Neural cell (in vitro differentiated cells): ENCODE measurements around the gene ZSCAN5A.

Source experiments
- CTCF ChIP-seq: fragments of 450-650 bp; IDR thresholded peaks from 2 replicates; pipeline ENCODE4 v1.5.1; 2014; ENCODE audit warnings: antibody characterized with exemption, mild to moderate bottlenecking, moderate library complexity; ENCODE audit not compliant: poor library complexity, severe bottlenecking
- EP300 ChIP-seq: fragments of 450-650 bp; conservative IDR thresholded peaks from 2 replicates; pipeline ENCODE4 v1.6.1; 2014; ENCODE audit warnings: antibody characterized with exemption, mild to moderate bottlenecking, moderate library complexity; ENCODE audit not compliant: poor library complexity, severe bottlenecking
- EZH2 ChIP-seq: fragments of 200-600, 300-800 bp; shearing (Covaris generic), sonication (generic); IDR thresholded peaks from 2 replicates; pipeline ENCODE4 v1.6.1; 2014; ENCODE audit warnings: antibody characterized with exemption, low read length, borderline replicate concordance, mild to moderate bottlenecking; ENCODE audit not compliant: insufficient read depth, poor library complexity, severe bottlenecking
- MXI1 ChIP-seq: fragments of 450-650 bp; conservative IDR thresholded peaks from 2 replicates; pipeline ENCODE4 v1.6.1; 2014; ENCODE audit warnings: antibody characterized with exemption, mild to moderate bottlenecking; ENCODE audit not compliant: poor library complexity, severe bottlenecking
- POLR2AphosphoS5 ChIP-seq: IDR thresholded peaks from 2 replicates; pipeline ENCODE4 v1.6.1; 2012
- REST ChIP-seq: IDR thresholded peaks from 2 replicates; pipeline ENCODE4 v1.6.1; 2012; ENCODE audit warnings: borderline replicate concordance
- TAF1 ChIP-seq: IDR thresholded peaks from 2 replicates; pipeline ENCODE4 v1.6.1; 2012; ENCODE audit warnings: low read depth

- no peak for TF ChIP-seq EP300
- TF ChIP-seq CTCF = no peak
- no peak for TF ChIP-seq POLR2AphosphoS5
- no peak for TF ChIP-seq TAF1
- no peak for TF ChIP-seq EZH2
- no peak for TF ChIP-seq REST
- no peak for TF ChIP-seq MXI1
Observed at GRCh38 chr19:56312787-56313657, 1.6 kb downstream of the ZSCAN5A start.
